H1 (cell line): ENCODE measurements around the gene TOR1AIP1.

Experiments used
- CEBPB ChIP-seq: IDR thresholded peaks from 2 replicates; pipeline ENCODE4 v1.6.1; 2012; ENCODE audit warnings: low read depth, low read length
- CTCF ChIP-seq, 3 experiments: IDR thresholded peaks; 1 replicate in 2 of 3; 2 replicates in 1 of 3; pipeline versions ENCODE4 v1.5.1 to v1.6.1; 2011; ENCODE audit warnings: low read length in 3 of 3, mild to moderate bottlenecking in 3 of 3, inconsistent platforms in 2 of 3, low read depth in 1 of 3, moderate library complexity in 1 of 3; ENCODE audit not compliant: insufficient read depth in 1 of 3; ENCODE audit errors: control extremely low read depth in 1 of 3
- EP300 ChIP-seq, 2 experiments: IDR thresholded peaks; 1 replicate in 1 of 2; 2 replicates in 1 of 2; pipeline ENCODE4 v1.6.1; 2011 to 2012; ENCODE audit warnings: low read depth in 2 of 2, low read length in 2 of 2, mild to moderate bottlenecking in 2 of 2, borderline replicate concordance in 1 of 2, inconsistent platforms in 1 of 2, moderate library complexity in 1 of 2
- GABPA ChIP-seq: IDR thresholded peaks from 2 replicates; pipeline ENCODE4 v1.6.1; 2011; ENCODE audit warnings: mild to moderate bottlenecking, low read length, moderate library complexity, borderline replicate concordance; ENCODE audit not compliant: insufficient read depth
- PHF8 ChIP-seq: fragments of 200-600 bp; sonication (generic); conservative IDR thresholded peaks from 2 replicates; pipeline ENCODE4 v1.7.1; 2012; ENCODE audit warnings: low read depth, mild to moderate bottlenecking, inconsistent platforms, low read length, moderate library complexity
- POLR2A ChIP-seq, 2 experiments: IDR thresholded peaks; 1 replicate in 1 of 2; 2 replicates in 1 of 2; pipeline ENCODE4 v1.6.1; 2011; ENCODE audit warnings: low read depth in 2 of 2, low read length in 2 of 2, mild to moderate bottlenecking in 2 of 2; ENCODE audit errors: control extremely low read depth in 1 of 2
- RBBP5 ChIP-seq: IDR thresholded peaks from 2 replicates; pipeline ENCODE4 v1.7.1; 2012; ENCODE audit warnings: low read depth, mild to moderate bottlenecking, inconsistent platforms, low read length, moderate library complexity, borderline replicate concordance
- SP1 ChIP-seq: IDR thresholded peaks from 2 replicates; pipeline ENCODE4 v1.6.1; 2011; ENCODE audit warnings: low read depth, low read length
- YY1 ChIP-seq: IDR thresholded peaks from 2 replicates; pipeline ENCODE4 v1.6.1; 2011; ENCODE audit warnings: low read depth, mild to moderate bottlenecking, low read length

GRCh38 chr1:179939941-179940340, 57.9 kb downstream of the TOR1AIP1 start:
- TF ChIP-seq SP1 (no peak), POLR2A (IDR thresholded peaks at IDR 0.05; ENCODE audit: control extremely low read depth in 1 of 2, low read depth in 2 of 2, low read length in 2 of 2) (no peak), YY1 (no peak), CTCF (IDR thresholded peaks at IDR 0.05; ENCODE audit: control extremely low read depth in 1 of 3, insufficient read depth in 1 of 3, low read depth in 1 of 3, low read length in 3 of 3) (no peak), RBBP5 (no peak), GABPA (no peak), PHF8 (no peak), EP300 (IDR thresholded peaks at IDR 0.05; ENCODE audit: borderline replicate concordance in 1 of 2, low read depth in 2 of 2, low read length in 2 of 2) (no peak), CEBPB (no peak)
